Stimulated activated CD8-positive, alpha-beta memory T cell treated with anti-CD3 and anti-CD28 coated beads, Interleukin-7, amount 100 ng/mL, for 4 hours (primary cell): ENCODE measurements around the gene NAALADL2.
"Not testable (repeated sequence)": the region's sequence is repeated elsewhere in the genome, so short reads cannot be mapped to it uniquely, and the experiment has no call there.

ENCODE experiments used
- DNase-seq, 2 donors: peaks; one replicate each; pipeline ENCODE4 v3.0.0-alpha.2; 2020; ENCODE audit warnings: low read depth in 2 of 2

Gene NAALADL2

DNA sequence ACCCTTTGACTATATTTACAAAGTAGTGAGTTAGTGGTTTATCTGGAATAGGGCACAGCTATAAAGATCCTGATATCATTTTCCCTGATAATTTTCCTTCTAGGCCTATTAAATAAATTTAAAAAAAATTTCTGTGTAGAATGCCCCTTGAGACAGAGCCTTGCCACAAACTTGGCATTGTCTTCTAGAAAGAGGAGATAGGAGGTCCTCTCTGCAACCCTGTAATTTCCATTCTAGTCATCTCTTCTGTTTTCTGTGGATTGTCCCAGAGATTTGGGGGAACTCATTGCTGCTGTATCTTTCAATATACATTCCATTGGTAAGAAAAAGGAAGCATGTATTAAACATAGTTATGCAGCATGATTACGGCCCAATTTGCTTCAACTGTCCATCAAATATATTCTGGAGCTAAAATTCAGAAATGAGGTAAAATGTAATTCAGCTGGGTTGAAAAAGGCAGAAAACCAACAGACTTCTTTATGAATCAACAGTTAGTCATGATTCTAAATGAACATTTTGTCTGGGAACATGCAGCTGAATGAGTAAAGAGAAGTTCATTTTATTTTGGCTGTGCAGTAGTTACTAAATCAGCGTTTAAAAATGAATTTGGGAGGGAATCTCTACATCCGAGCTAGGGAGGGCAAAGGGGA lies 401.1 kb downstream of the NAALADL2 start:
- no peak for DNase-seq

DNA sequence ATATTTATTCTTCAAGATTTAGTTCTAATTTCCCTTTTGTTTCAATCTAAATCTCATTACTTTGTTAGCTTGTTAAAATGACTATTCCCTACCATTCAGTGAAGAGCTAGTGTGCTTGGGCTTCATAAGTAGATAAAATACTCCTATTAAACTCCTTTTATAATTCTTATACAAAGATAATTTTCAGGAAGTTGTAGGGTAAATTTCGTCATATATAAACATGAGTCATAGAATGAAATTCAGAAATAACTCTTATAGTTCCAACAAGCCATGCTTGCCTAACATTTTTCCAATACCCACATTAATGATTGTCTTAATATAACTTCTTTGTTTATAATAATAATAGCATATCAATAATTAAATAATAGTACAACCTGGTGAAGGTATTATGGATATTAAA lies 407.3 kb downstream of the NAALADL2 start:
- no peak for DNase-seq

- DNase-seq, result no peak
Observed at GRCh38 chr3:175267121-175267531, 408.0 kb downstream of the NAALADL2 start.

DNA sequence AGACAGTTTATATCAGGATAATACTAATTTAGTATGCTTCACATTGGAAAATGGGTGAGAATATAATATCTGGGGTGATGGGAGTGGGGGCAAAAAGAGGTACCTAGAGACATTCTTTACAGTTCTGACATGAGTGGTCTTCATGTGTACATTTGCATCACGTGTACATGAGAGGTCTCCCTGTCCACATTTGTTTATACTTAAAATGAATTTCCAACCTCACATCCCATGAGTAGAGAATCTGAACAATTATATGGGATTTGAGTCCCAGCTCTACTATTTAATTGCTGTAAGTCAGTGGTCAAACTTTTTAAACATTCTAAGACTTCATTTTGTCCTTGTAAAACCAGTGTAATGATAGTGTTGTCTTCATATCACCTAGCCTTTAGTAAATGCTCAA lies 408.4 kb downstream of the NAALADL2 start:
- DNase-seq, result no peak

- DNase-seq, result no peak
Observed at GRCh38 chr3:175269394-175269793, 410.3 kb downstream of the NAALADL2 start.

DNA sequence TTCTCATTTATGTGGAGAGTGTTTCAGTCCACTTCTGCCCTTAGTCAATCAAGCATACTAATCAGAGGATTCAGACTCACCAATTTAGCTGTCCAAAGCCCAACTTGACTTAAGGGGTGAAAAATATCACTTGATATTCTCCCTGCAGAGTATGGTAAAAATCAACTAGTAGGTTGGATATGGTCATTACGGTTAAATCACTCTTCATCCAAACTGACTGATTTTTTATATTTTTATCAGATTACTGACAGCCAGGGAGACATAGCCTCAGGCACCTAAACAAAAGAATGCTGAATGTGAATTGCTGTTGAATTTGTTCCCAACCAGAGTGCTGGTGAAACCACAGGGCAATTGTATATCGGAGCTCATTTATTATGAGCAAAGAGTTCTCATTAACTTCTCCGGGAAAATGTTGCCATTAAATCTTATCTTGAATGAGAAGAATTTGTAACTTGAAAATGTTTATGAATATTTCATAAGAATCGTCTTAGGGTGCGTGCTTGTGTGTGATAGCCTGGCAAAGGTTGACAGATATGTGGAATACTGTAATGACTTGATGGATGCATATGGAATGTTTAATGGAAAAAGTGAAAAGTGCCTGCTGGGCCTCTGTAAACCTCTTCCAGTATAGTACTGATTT lies 411.2 kb downstream of the NAALADL2 start:
- no peak for DNase-seq

- DNase-seq, result no peak
Observed at GRCh38 chr3:175270866-175271265, 411.7 kb downstream of the NAALADL2 start.

GRCh38 chr3:175271465-175271864 lies 412.3 kb downstream of the NAALADL2 start:
- not testable (repeated sequence) for DNase-seq

DNA sequence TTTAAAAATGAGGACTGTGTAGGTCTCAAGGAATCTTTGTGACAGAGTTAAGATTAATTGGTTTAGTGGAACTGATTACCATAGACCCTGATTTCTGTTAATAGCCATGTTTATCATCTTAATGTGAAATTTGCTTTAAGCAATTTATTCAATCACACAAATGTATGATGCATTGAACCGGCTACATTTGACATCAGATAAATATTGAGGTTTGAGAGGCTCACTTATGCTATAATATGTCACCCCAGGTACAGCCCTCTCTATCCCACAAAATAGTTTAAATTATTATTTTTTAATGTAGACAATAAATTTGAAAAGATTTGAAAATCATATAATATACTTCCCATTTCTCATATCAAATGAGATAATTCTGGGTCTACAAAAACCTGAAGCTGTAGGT lies 413.3 kb downstream of the NAALADL2 start:
- no peak for DNase-seq

- no peak for DNase-seq
Observed at GRCh38 chr3:175273573-175273972, 414.4 kb downstream of the NAALADL2 start.

- no peak for DNase-seq
Observed at GRCh38 chr3:175274056-175274455, 414.9 kb downstream of the NAALADL2 start.

- no peak for DNase-seq
Observed at GRCh38 chr3:175274474-175275218, 415.5 kb downstream of the NAALADL2 start.

DNA sequence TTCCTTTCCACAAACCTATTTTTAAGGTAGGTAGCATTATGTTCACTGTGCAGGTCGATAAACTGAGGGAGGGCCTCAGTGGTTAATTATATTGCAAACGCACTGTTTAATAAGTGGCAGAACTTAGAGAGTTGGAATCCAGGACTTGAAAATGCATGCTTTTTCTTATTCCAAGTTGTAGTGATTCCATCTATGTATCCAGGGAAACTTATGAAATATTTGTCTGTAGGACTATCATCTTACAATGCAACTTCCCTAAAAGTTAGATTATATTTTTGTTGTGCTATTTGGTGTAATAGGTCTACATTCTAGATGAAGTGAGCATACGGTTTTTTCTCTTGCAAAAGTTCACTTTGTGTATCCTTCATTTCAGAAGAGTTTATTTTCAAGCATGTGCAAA lies 419.5 kb downstream of the NAALADL2 start:
- no peak for DNase-seq

DNA sequence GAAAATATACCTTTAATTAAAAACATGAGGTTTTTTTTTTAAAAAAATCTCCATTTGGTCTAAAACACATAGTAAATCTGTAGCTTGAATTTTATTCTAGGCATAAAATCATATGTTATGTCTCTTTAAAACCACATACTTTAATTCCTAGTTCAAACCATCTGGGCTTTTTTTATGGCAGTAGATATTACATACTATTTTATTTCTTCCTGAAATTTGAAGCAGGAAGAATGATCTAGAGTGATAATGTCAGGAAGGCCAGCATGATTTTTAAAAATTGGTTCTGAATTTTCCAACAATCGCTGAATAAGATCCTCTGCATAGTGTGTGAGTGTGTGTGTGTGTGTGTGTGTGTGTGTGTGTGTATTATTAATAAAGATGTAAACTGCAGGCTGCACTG lies 420.3 kb downstream of the NAALADL2 start:
- DNase-seq, result no peak

DNA sequence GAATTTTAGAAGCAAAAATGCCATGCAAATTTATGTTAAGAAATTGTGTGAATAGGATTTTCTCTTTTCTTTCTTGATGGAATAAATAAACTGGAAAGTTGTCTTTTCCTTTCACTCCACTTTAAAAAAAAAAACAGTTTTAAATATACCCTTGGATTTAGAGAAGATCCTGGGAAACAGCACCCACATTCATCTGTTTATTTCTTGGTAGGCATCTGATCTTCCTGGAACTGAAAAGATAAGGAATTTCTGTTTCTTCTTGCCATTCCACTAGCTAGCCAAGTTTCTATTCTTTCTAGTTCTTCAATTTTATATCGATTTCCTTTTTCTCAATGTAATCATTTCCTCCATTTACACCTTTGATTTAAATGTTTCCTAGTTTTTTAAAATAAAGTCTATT lies 420.8 kb downstream of the NAALADL2 start:
- DNase-seq, result no peak

DNA sequence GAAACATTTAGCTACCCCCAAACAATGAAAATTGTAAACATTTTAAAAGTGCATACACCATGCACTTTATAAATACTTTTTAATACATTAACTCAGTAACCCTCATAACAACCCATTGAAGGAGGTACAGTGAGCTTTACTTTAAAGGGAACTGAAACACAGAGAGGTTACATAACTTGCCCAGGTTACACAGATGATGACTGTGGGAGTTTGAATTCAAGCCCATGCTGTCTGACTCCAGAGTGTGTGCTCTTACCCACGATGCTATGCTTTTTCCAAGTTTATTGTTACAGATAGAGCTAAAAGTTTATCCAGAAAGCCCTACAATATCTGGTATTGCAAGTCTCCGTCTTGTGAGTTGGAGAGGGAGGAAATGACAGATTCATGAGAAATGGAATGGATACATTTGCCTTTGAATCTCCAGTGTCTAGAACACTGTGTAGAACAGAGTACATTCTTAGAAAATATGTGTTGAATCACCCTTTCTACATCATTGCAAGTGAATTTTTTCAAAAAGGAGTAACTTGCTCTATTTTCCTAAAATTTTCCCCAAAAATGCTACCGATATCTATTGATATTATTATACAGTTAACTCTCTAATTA lies 428.3 kb downstream of the NAALADL2 start:
- no peak for DNase-seq

GRCh38 chr3:175288621-175289020 lies 429.5 kb downstream of the NAALADL2 start:
- no peak for DNase-seq

- no peak for DNase-seq
Observed at GRCh38 chr3:175294793-175295192, 435.7 kb downstream of the NAALADL2 start.

- DNase-seq, result no peak
Observed at GRCh38 chr3:175295248-175296130, 436.4 kb downstream of the NAALADL2 start.

- DNase-seq, result no peak
Observed at GRCh38 chr3:175297216-175297615, 438.1 kb downstream of the NAALADL2 start.

DNA sequence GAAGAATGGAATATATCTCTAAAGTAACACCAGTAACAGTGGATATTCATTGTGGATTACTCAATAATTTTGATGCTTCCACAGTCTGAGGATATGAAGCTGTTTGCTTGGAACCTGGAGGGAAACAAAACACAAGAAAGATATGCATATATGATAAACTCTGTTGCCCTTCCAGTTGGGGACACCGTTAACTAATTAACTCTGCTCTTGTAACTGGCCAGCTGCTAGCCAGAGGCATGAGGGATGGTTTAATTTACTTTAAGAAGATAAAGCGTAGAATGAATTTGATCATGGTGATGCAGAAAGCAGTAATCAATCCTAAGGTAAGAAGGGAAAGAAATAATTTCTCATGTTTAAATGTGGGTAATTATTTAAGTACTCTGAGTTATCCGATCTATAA lies 442.6 kb downstream of the NAALADL2 start:
- DNase-seq, result no peak

- DNase-seq, result no peak
Observed at GRCh38 chr3:175304404-175304803, 445.3 kb downstream of the NAALADL2 start.
